WERI-Rb-1 (cell line): ENCODE results near the gene RASL12.
"Not testable (repeated sequence)": the region's sequence is repeated elsewhere in the genome, so short reads cannot be mapped to it uniquely, and the experiment has no call there.

Experiments
- DNase-seq: peaks from one replicate; pipeline ENCODE4 v3.0.0-alpha.2; 2020
- H3K27ac ChIP-seq: fragments of 250-450 bp; sonication (Bioruptor Pico); 2 replicates; pipeline ENCODE4 v1.5.1; 2020; ENCODE audit warnings: mild to moderate bottlenecking, moderate library complexity
- H3K27me3 ChIP-seq: fragments of 250-450 bp; sonication (Bioruptor Pico); 2 replicates; pipeline ENCODE4 v1.5.1; 2021; ENCODE audit warnings: mild to moderate bottlenecking, low read depth, moderate library complexity; ENCODE audit not compliant: insufficient read depth, severe bottlenecking
- H3K36me3 ChIP-seq: fragments of 250-450 bp; sonication (Bioruptor Pico); 2 replicates; pipeline ENCODE4 v1.5.1; 2020; ENCODE audit warnings: mild to moderate bottlenecking, moderate library complexity
- H3K4me3 ChIP-seq: 2 replicates; pipeline ENCODE4 v1.5.1; 2011; ENCODE audit warnings: low read depth, mild to moderate bottlenecking, control low read depth, low read length
- H3K9me3 ChIP-seq: fragments of 250-450 bp; sonication (Bioruptor Pico); 2 replicates; pipeline ENCODE4 v1.5.1; 2021; ENCODE audit warnings: mild to moderate bottlenecking, moderate library complexity; ENCODE audit not compliant: severe bottlenecking
- CTCF ChIP-seq: IDR thresholded peaks from 2 replicates; pipeline ENCODE4 v1.5.1; 2011; ENCODE audit warnings: low read depth, mild to moderate bottlenecking, control low read depth, inconsistent platforms, low read length

RASL12 gene

GRCh38 chr15:65051266-65051665 is 16.5 kb downstream of the RASL12 start:
- TF ChIP-seq CTCF, result no peak
- Histone ChIP-seq H3K9me3 (no peaks in the 10 kb centered on the region), H3K27me3 (no peaks in the 10 kb centered on the region), H3K36me3 (no peaks in the 10 kb centered on the region), H3K4me3 (no peak overlapping the region), H3K27ac (no peak overlapping the region)
- no peak for DNase-seq

GRCh38 chr15:65050270-65050669 is 17.5 kb downstream of the RASL12 start:
- no peak overlapping the region for H3K4me3 ChIP-seq
- H3K27me3 ChIP-seq, result no peaks in the 10 kb centered on the region
- H3K36me3 ChIP-seq, result no peaks in the 10 kb centered on the region
- H3K9me3 ChIP-seq, result no peaks in the 10 kb centered on the region
- DNase-seq, result no peak
- H3K27ac ChIP-seq, result no peak overlapping the region
- TF ChIP-seq CTCF, result no peak

GRCh38 chr15:65049418-65049840 is 18.4 kb downstream of the RASL12 start:
- no peak overlapping the region for H3K27ac ChIP-seq
- no peak for TF ChIP-seq CTCF
- H3K9me3 ChIP-seq, result no peaks in the 10 kb centered on the region
- peak; percentile 94 for DNase-seq
- no peaks in the 10 kb centered on the region for H3K36me3 ChIP-seq
- peak overlapping the region; percentile 48 for H3K4me3 ChIP-seq
- no peaks in the 10 kb centered on the region for H3K27me3 ChIP-seq

GRCh38 chr15:65048241-65048640 is 19.6 kb downstream of the RASL12 start:
- H3K4me3 ChIP-seq, result no peak overlapping the region
- H3K27me3 ChIP-seq, result no peaks in the 10 kb centered on the region
- H3K9me3 ChIP-seq, result no peaks in the 10 kb centered on the region
- DNase-seq, result no peak
- H3K36me3 ChIP-seq, result no peaks in the 10 kb centered on the region
- no peak for TF ChIP-seq CTCF
- no peak overlapping the region for H3K27ac ChIP-seq

GRCh38 chr15:65044724-65045481 is 22.9 kb downstream of the RASL12 start, which contains the start of gene SLC51B:
TSS of gene SLC51B (plus strand) at chr15:65045387. CDS start at chr15:65050005, 4,618 bp downstream.
- no peaks in the 10 kb centered on the region for H3K27me3 ChIP-seq
- H3K4me3 ChIP-seq, result no peak within 1 kb of the TSS
- peak; percentile 39 for DNase-seq
- H3K36me3 ChIP-seq, result no peaks in the 10 kb centered on the region
- no peak for TF ChIP-seq CTCF
- H3K9me3 ChIP-seq, result peaks cover 2% of the 10 kb centered on the region
- H3K27ac ChIP-seq, result no peak within 1 kb of the TSS; the same call in 1 of the 2 replicates

GRCh38 chr15:65044218-65044617 is 23.6 kb downstream of the RASL12 start:
- not testable (repeated sequence) for H3K27me3 ChIP-seq, H3K9me3 ChIP-seq, H3K36me3 ChIP-seq, DNase-seq, H3K4me3 ChIP-seq, H3K27ac ChIP-seq
